Measurements from ENCODE around the gene CDC42SE2. TPM values are rescaled to one million over a fixed set of nuclear protein-coding genes. Genes with fewer than 3 reads are reported as not detected.
A peak's percentile ranks its signal among the peaks of the same experiment; 100 is the strongest.

The CDC42SE2 gene
- total and polyA plus RNA-seq, 2 of the 4 experiments (the other 2 are of a cell fraction) = 12.5 to 19.4 TPM

DNA sequence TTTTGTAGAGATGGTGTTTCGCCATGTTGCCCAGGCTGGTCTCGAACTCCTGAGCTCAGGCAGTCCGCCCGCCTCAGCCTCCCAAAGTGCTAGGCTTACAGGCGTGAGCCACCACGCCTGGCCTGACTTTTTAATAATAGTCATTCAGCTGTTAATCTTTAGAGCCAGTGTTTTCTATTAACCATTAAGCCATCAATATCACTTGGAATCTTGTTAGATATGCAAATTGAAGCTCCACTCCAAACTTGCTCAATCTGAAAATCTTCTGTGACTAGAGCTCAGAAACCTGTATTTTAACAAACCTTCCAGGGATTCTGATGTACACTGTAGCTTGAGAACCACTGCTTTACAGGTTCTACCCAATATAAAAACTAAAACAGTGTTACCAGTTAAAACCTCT lies 113.5 kb downstream of the CDC42SE2 start:
- Histone ChIP-seq H2BK20ac (ENCODE audit: low read depth, low read length) (peak overlapping the region; percentile 24; the same call in 1 of the 2 replicates), H3K4me3 (ENCODE audit: insufficient read depth, low read depth, low read length) (no peak overlapping the region), H3K9me3 (ENCODE audit: control insufficient read depth, insufficient read depth, low read length) (no peaks in the 10 kb centered on the region), H3K4me2 (ENCODE audit: low read depth, low read length) (peak overlapping the region; percentile 63; the same call in 1 of the 2 replicates), H4K8ac (ENCODE audit: low read depth in 2 of 2, low read length in 2 of 2) (peak overlapping the region; percentile 33 to 50; a peak in 1 of 4 replicates), H3K79me1 (ENCODE audit: low read depth in 1 of 2, low read length in 2 of 2) (peaks cover 21 to 36% of the 10 kb centered on the region in 2 experiments), H3K27me3 (ENCODE audit: control insufficient read depth, insufficient read depth, low read length) (no peaks in the 10 kb centered on the region), H3K9ac (ENCODE audit: low read depth, low read length) (no peak overlapping the region), H3K18ac (ENCODE audit: low read depth, low read length) (peak overlapping the region; percentile 48), H2AK5ac (ENCODE audit: low read depth, low read length) (no peak overlapping the region), H2AK9ac (replicated peaks; ENCODE audit: low read depth, low read length, poor library complexity) (no peak overlapping the region), H3K4ac (ENCODE audit: low read depth, low read length) (peak overlapping the region; percentile 30; the same call in 1 of the 2 replicates), H3K14ac (replicated peaks; ENCODE audit: low read depth, low read length) (0 out of 2 replicates have a peak overlapping the region, but pooled peaks have one; percentile 65), H2AFZ (replicated peaks; ENCODE audit: low read length, poor library complexity) (no peak overlapping the region), H4K20me1 (ENCODE audit: insufficient read depth, low read length) (peaks cover 2% of the 10 kb centered on the region; the same call in 1 of the 2 replicates), H4K91ac (ENCODE audit: insufficient read depth, low read depth, low read length) (no peak overlapping the region), H2BK15ac (ENCODE audit: low read depth, low read length) (peak overlapping the region; percentile 31; the same call in 1 of the 3 replicates), H3K4me1 (ENCODE audit: control insufficient read depth, insufficient read depth, low read length) (peaks cover 17% of the 10 kb centered on the region), H4K5ac (ENCODE audit: low read depth, low read length) (no peak overlapping the region), H3K23ac (ENCODE audit: low read depth, low read length) (no peak overlapping the region), H3K56ac (ENCODE audit: extremely low read depth, insufficient read depth, low read length) (no peak overlapping the region), H3K9me1 (ENCODE audit: insufficient read depth, low read length) (0 out of 2 replicates have a peak, but pooled peaks cover 6% of the 10 kb centered on the region), H2BK5ac (ENCODE audit: low read depth, low read length, poor library complexity, severe bottlenecking) (peak overlapping the region; percentile 73), H2BK120ac (ENCODE audit: low read depth, low read length) (peak overlapping the region; percentile 10; the same call in 1 of the 2 replicates), H3K36me3 (ENCODE audit: control insufficient read depth, insufficient read depth, low read length) (no peaks in the 10 kb centered on the region; the same call in 1 of the 2 replicates), H3K27ac (ENCODE audit: insufficient read depth, low read length) (peak overlapping the region; percentile 16; the same call in 1 of the 2 replicates)
- DNase-seq (no peak), ATAC-seq (ENCODE audit: low read depth) (no peak)
- no TSS peak for BruUV-seq (replicated peaks)
- POLR2A ChIA-PET (ENCODE audit: unreplicated experiment) = interaction anchor here (0.6 kb wide), 1 partner anchor 156 kb away, joined by 3 read pairs; no protein-coding TSS in a partner anchor
- TF ChIP-seq BHLHE40 (IDR thresholded peaks at IDR 0.05; ENCODE audit: low read depth, low read length) (no peak), CEBPB (IDR thresholded peaks at IDR 0.05; ENCODE audit: low read depth, low read length) (no peak), FOS (IDR thresholded peaks at IDR 0.05; ENCODE audit: low read depth, low read length) (no peak), MXI1 (IDR thresholded peaks at IDR 0.05; ENCODE audit: borderline replicate concordance, low read depth, low read length) (no peak), SMC3 (IDR thresholded peaks at IDR 0.05; ENCODE audit: low read depth, low read length) (no peak), NFE2L2 (IDR thresholded peaks at IDR 0.05; ENCODE audit: low read depth, low read length) (no peak), RCOR1 (IDR thresholded peaks at IDR 0.05; ENCODE audit: insufficient replicate concordance, low read length) (no peak), RAD21 (IDR thresholded peaks at IDR 0.05; ENCODE audit: low read length) (no peak), CHD1 (IDR thresholded peaks at IDR 0.05; ENCODE audit: low read depth, low read length) (no peak), MAFK (IDR thresholded peaks at IDR 0.05; ENCODE audit: low read depth, low read length) (no peak), POLR2A (IDR thresholded peaks at IDR 0.05; ENCODE audit: low read depth, low read length) (no peak), MAZ (IDR thresholded peaks at IDR 0.05; ENCODE audit: borderline replicate concordance, low read depth, low read length) (no peak), RFX5 (IDR thresholded peaks at IDR 0.05; ENCODE audit: low read depth, low read length) (no peak)
- TF ChIP-seq, protein P1, sequence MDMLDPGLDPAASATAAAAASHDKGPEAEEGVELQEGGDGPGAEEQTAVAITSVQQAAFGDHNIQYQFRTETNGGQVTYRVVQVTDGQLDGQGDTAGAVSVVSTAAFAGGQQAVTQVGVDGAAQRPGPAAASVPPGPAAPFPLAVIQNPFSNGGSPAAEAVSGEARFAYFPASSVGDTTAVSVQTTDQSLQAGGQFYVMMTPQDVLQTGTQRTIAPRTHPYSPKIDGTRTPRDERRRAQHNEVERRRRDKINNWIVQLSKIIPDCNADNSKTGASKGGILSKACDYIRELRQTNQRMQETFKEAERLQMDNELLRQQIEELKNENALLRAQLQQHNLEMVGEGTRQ (IDR thresholded peaks at IDR 0.05; ENCODE audit: low read depth, low read length) = no peak
- TF ChIP-seq, protein P2, sequence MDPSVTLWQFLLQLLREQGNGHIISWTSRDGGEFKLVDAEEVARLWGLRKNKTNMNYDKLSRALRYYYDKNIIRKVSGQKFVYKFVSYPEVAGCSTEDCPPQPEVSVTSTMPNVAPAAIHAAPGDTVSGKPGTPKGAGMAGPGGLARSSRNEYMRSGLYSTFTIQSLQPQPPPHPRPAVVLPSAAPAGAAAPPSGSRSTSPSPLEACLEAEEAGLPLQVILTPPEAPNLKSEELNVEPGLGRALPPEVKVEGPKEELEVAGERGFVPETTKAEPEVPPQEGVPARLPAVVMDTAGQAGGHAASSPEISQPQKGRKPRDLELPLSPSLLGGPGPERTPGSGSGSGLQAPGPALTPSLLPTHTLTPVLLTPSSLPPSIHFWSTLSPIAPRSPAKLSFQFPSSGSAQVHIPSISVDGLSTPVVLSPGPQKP (IDR thresholded peaks at IDR 0.05; ENCODE audit: borderline replicate concordance, low read depth, low read length) = no peak
- TF ChIP-seq, protein P3, sequence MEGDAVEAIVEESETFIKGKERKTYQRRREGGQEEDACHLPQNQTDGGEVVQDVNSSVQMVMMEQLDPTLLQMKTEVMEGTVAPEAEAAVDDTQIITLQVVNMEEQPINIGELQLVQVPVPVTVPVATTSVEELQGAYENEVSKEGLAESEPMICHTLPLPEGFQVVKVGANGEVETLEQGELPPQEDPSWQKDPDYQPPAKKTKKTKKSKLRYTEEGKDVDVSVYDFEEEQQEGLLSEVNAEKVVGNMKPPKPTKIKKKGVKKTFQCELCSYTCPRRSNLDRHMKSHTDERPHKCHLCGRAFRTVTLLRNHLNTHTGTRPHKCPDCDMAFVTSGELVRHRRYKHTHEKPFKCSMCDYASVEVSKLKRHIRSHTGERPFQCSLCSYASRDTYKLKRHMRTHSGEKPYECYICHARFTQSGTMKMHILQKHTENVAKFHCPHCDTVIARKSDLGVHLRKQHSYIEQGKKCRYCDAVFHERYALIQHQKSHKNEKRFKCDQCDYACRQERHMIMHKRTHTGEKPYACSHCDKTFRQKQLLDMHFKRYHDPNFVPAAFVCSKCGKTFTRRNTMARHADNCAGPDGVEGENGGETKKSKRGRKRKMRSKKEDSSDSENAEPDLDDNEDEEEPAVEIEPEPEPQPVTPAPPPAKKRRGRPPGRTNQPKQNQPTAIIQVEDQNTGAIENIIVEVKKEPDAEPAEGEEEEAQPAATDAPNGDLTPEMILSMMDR (conservative IDR thresholded peaks at IDR 0.05; ENCODE audit: low read depth, low read length) = no peak
- CTCF ChIA-PET = no interaction called here
- in situ Hi-C loops (cut with MboI; ENCODE audit: low sequenced_read_pairs) (no loop called here), dilution Hi-C loops (cut with HindIII; ENCODE audit: low sequenced_read_pairs, unreplicated experiment) (no loop called here), intact Hi-C loops (cut with micrococcal nuclease) (no loop called here)
- WGBS, 2 experiments (ENCODE audit: extremely low coverage in 2 of 2, insufficient read length in 1 of 2) = no CpG with 5 or more reads among the region's 6 CpGs
